DMS153 treated with DMSO at 0.1 percent for 48 hours (cell line): ENCODE measurements around the gene PCYT1A.
"Not testable (repeated sequence)": the region's sequence is repeated elsewhere in the genome, so short reads cannot be mapped to it uniquely, and the experiment has no call there.

Source experiments
- DNase-seq: peaks from one replicate; lab custom pipeline; 2025; ENCODE audit not compliant: unreplicated experiment; lab: John Stamatoyannopoulos, UW

The PCYT1A gene

GRCh38 chr3:196288141-196288460, 575 bp upstream of the PCYT1A start:
- DNase-seq: no peak

- DNase-seq: no peak
Measured at GRCh38 chr3:196287090-196287439, 461 bp downstream of the PCYT1A start.

- no peak for DNase-seq
Measured at GRCh38 chr3:196284396-196284795, 3.1 kb downstream of the PCYT1A start.

- no peak for DNase-seq
Measured at GRCh38 chr3:196281962-196282361, 5.6 kb downstream of the PCYT1A start.

- DNase-seq: no peak
Measured at GRCh38 chr3:196280689-196281440, 6.7 kb downstream of the PCYT1A start.

- DNase-seq: no peak
Measured at GRCh38 chr3:196275126-196275525, 12.4 kb downstream of the PCYT1A start.

GRCh38 chr3:196274585-196274984, 12.9 kb downstream of the PCYT1A start:
- DNase-seq: no peak

- no peak for DNase-seq
Measured at GRCh38 chr3:196273655-196274054, 13.9 kb downstream of the PCYT1A start.

- DNase-seq: no peak
Measured at GRCh38 chr3:196272826-196273225, 14.7 kb downstream of the PCYT1A start.

GRCh38 chr3:196270499-196270898, 17.0 kb downstream of the PCYT1A start:
- DNase-seq: no peak

GRCh38 chr3:196268284-196269163, 19.0 kb downstream of the PCYT1A start:
- no peak for DNase-seq

- DNase-seq: no peak
Measured at GRCh38 chr3:196263819-196264218, 23.7 kb downstream of the PCYT1A start.

GRCh38 chr3:196260784-196261183, 26.7 kb downstream of the PCYT1A start:
- no peak for DNase-seq

- DNase-seq: no peak
Measured at GRCh38 chr3:196255776-196256175, 31.8 kb downstream of the PCYT1A start.

GRCh38 chr3:196254376-196255283, 32.9 kb downstream of the PCYT1A start:
- no peak for DNase-seq

GRCh38 chr3:196251918-196252317, 35.6 kb downstream of the PCYT1A start:
- DNase-seq: no peak

GRCh38 chr3:196246612-196247308, 40.8 kb downstream of the PCYT1A start:
- DNase-seq: no peak

- not testable (repeated sequence) for DNase-seq
Measured at GRCh38 chr3:196244166-196244565, 43.4 kb downstream of the PCYT1A start.

GRCh38 chr3:196241704-196242103, 45.8 kb downstream of the PCYT1A start:
- no peak for DNase-seq

GRCh38 chr3:196240424-196240823, 47.1 kb downstream of the PCYT1A start:
- DNase-seq: no peak
